Astrocyte of the hippocampus (primary cell): ENCODE results near the gene FCHSD1.
A peak's percentile ranks its signal among the peaks of the same experiment; 100 is the strongest.

Source experiments
- DNase-seq: peaks from one replicate; pipeline ENCODE4 v3.0.0; 2011; ENCODE audit warnings: low read depth, low spot score

Gene FCHSD1

DNA sequence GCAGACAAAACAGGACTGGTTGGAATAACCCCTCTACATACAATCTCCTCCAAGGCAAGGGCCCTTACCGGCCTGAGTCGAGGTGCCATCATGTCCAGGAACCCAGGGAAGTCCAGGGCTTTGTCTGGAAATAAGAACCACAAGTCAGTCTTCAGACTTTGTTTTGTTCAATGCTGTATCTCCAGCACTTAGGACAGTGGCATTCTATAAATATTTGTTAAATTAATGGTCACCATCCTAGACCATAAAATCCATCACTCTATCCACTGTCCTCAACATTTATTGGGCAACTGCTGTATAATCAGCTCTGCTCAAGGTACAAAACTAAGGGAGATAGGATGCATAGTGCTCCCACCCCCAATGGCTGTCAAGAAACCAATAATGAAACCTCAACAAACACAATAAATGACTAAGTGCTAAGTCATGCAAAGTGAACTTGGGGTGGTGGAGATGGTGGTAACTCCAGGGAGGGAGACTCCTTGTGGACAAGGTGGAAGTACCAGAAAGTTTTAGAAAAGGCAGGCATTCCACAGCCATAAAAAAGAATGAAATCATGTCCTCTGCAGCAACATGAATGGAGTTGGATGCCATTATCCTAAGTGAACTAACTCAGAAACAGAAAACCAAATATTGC lies 9.5 kb downstream of the FCHSD1 start:
- peak; percentile 83 for DNase-seq

DNA sequence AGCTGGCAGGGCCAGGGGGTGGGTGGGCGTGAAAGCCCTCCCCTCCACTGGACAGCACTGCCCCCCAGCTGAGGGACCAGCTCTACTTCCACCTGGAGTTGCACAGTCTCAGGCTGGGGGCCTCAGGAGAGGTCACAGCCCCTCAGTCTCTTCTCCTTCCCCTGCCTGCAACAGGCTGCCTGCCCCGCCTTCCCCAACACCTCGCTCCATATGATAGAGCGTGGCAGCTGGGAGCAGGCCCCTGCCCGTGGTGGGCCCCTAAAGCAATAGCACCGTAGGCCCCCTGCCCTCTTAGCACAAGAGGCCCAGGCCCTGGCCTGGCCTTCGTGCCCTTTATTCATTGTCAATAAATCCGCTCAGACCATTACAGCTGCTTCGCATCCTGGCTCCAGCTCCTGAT lies 10.5 kb downstream of the FCHSD1 start:
- DNase-seq: no peak

DNA sequence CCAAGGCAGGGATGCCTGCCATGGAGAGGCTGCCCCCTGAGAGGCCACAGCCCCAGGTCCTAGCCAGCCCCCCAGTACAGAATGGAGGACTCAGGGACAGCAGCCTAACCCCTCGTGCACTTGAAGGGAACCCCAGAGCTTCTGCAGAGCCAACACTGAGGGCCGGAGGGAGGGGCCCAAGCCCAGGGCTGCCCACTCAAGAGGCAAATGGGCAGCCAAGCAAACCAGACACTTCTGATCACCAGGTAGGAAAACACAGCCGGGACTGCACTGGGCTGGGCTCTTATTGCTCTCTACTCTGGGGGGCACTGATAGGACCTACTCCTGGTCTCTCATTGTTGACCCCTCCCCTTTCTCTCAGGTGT lies 11.2 kb downstream of the FCHSD1 start:
- DNase-seq: no peak

DNA sequence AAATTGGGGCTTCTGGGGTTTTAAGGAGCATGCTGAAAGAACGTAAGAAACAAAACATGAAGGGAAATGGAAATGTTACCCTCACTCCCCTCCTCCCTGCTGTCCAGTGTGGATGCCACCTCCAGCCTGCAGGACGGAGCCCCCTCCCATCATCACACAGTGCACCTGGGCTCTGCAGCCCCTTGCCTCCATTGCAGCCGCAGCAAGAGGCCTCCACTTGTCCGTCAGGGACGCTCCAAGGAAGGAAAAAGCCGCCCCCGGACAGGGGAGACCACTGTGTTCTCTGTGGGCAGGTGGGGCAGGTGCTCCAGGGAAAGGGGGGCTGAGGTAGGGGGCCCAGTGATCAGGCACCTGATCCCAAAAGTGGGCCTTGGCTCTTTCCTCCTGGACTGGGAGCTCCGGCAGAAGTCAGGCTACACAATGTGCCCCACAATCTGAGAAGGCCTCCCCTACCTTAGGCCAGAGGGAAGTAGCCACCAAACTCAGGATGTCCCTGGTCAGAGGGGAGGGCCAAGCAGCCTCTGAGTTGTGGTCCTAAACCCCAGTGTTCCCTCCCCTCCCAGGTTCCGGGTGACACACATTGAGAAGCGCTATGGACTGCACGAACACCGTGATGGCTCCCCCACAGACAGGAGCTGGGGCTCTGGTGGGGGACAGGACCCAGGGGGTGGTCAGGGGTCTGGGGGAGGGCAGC lies 11.7 kb downstream of the FCHSD1 start:
- no peak for DNase-seq

DNA sequence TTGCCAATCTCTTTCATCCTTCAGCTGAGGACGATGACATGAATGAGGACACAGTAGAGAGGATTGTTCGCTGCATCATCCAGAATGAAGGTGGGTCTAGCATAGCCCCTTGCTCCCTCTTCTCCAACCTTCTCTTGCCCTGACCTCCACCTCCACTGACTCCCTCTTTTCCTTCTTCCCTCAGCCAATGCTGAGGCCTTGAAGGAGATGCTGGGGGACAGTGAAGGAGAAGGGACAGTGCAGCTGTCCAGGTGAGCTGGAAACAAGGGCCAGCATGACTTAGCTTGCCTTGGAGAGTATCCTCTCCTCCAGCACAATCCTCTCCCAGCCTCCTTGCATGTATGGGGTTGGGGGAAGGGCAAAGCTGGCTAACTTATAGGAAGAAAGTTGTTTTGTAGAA lies 12.4 kb downstream of the FCHSD1 start:
- DNase-seq: no peak

DNA sequence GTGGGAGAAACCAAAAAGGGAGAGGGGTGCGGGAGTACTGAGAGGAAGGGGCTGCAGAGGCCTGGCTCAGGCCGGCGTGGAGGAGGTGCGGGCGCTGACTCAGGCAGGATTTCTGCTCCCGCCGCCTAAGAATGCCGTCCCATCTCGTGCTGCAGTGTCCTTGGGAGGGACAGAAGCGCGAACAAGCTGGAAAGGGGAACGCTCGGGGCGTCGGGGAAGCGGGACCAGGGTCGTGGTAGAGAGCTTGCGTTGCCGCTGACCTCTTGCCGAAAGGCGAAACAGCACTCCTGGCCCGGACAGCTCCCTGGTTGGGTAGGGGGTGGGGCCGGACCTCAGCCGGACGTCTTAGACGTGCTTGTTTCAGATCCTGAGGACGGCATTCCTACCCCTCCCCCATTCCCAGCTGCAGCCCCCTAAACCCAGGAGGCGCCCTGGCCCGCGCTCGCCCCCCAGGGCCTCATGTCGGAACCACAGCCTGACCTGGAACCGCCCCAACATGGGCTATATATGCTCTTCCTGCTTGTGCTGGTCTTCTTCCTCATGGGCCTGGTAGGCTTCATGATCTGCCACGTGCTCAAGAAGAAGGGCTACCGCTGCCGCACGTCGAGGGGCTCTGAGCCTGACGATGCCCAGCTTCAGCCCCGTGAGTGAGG lies 13.3 kb downstream of the FCHSD1 start:
- peak; percentile 68 for DNase-seq

DNA sequence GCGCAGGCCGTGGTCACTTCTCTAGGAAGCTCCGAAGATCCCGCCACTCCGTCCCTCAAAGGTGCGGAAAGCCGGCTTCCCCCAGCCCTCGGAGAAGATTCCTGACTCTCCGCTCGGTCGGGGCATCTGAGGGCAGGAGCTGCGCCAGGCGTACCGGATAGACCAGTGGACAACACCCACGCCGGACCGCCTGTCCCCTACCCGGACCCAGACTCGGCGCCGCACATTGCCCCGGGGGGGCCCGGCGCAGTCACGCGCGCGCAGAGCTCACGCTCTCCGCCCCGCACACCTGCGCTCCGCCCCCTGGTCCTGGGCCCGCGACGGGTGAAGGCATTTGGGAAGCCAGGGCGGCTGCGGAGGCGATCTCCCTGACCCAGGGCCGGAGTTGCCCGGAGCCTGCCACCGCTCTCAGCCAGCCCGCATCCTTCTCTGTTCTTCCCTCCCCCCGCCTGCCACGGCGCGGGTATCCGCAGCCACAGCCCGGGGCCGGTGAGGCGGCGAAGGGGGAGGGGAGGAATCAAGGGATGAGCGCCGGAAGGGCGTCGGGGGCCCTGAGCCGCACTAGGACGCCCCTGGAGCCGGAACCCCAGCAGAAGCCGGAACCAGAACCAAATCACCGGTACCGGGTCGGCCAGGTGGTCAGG lies 14.0 kb downstream of the FCHSD1 start:
- DNase-seq: no peak

DNA sequence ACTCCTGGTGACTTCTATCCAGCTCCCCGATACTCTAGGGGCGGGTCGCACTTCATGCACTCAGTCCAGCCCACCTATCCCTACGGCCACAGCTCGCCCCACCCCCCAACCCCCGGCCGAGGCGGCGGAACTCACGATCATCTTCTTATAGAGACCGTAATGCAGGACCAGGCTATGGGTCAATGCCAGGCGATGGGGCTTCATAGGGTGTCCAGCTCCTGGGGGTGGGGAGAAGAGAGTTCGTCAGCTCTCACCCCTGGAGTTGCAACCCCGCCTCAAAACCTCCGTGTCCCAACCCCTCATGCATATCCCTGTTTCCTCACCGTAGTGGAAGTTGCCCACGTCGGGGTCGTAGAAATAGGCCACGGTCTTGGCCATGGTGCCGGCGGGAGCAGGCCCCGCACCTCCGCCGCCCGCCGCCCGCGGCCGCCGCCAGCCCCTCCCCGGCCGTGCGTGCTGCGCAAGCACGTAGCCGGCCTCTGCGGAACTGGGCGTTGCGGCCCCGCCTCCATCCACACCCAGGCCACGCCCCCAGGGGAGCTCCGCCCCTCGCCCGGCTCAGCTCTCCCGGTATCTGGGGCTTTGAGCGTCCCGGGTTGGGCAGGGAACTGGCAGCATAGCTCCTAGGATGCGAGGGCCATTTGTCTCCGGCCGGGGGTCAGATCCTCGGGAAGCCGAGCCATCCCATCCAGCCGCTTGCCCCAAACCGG lies 14.7 kb downstream of the FCHSD1 start, which contains the start of the genes HDAC3 and RELL2:
Gene HDAC3, minus strand, starts transcription at position 437 of the 710 bp plus-strand sequence. Its CDS starts 59 bp downstream, at position 378.
Gene RELL2, plus strand, starts transcription at position 585 of the 710 bp plus-strand sequence. CDS start 1,229 bp downstream, outside the sequence.
- peak; percentile 97 for DNase-seq

DNA sequence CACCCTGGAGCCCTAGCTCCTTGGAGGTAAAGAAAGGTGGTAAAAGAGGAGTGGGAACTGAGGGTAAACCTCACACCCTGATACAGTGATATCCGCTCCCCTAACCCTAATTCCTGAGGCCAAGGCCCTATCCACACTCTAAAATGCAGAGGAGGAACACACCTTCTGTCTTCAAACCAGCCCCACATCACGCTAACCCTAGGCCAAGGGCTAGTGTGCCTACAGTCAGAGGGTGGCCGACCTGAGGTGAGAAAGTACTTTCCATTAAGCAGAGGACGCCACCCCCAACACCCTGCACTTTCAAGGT lies 15.2 kb downstream of the FCHSD1 start:
- DNase-seq: no peak

DNA sequence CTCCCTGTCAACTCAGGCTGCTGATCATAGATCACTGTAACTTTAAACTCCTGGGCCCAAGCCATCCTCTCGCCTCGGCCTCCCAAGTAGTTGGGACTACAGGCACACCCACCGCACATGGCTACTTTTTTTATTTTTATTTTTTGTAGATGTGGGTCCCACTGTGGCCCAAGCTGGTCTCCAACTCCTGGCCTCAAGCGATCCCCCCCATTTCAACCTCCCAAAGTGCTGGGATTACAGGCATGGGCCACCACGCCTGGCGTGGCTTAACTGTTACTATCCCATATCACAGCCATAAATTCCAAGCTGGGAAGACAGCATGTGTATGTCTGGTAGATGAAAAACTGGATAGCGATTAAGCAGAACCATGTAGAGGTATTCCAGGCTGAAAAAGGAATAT lies 15.6 kb downstream of the FCHSD1 start:
- DNase-seq: no peak

DNA sequence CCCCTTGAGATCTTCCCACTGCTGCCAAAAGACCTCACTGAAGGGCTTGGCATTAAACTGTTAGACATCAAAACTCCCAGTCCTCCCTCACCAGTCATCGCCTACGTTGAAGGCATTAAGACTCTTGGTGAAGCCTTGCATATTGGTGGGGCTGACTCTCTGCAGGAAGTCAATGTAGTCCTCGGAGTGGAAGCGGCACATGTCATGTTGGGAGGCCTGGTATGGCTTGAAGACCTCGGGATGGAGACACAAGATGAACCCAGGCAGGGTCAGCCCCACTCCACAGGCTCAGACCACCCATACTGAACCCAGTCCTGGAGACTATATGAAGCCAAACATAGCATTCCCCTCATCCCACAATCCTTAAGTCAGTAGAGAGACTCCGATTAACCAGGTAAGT lies 16.5 kb downstream of the FCHSD1 start:
- DNase-seq: no peak

DNA sequence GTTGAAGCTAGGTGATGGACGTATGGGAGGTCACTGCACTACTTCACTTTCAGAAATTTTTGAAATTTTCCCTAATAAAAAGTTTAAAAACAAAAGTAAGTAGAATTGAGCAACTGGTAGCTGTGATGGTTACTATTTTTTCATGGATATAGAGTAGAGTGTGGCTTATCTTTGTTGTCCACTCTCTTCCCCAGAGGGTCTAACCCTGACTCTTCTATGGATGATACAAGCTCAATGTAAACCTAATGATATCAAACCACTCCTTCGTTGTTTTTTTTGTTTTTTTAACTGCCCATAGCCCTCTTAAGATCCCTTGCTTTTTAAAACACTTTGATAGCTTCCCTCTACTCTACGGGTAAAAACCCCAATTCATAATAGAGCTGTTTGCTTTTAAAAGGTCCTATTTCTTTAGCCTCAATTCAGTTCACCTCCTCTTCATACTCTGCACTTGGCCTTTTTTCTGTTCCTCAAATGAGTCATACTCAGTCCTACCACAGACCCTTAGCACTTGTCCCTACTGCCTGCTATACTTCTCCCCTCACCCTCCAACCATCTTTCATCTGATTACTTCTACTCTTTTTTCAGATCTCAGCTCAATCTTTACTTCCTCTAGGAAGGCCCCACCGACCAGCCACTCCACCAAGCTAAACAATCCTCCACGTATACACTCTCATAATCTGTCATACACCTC lies 17.2 kb downstream of the FCHSD1 start:
- DNase-seq: no peak

DNA sequence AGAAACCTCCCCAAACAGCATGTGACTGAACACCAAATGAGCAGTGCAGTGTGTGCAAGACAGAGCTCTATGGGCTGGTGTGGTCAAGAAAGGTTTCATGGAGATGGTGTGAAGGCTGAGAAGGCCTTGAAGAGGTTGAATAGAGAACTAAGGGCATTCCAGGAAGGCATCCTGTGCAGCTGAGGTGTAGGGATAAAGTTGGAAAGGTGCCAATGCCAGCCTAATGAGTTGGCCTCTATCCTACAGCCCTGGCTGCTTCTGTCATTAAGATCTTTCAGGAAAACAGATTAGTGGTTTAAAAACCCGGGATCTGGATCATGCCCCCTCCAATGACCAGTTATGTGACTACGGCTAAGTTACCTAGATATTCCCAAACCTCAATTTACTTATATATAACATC lies 18.6 kb downstream of the FCHSD1 start:
- no peak for DNase-seq

DNA sequence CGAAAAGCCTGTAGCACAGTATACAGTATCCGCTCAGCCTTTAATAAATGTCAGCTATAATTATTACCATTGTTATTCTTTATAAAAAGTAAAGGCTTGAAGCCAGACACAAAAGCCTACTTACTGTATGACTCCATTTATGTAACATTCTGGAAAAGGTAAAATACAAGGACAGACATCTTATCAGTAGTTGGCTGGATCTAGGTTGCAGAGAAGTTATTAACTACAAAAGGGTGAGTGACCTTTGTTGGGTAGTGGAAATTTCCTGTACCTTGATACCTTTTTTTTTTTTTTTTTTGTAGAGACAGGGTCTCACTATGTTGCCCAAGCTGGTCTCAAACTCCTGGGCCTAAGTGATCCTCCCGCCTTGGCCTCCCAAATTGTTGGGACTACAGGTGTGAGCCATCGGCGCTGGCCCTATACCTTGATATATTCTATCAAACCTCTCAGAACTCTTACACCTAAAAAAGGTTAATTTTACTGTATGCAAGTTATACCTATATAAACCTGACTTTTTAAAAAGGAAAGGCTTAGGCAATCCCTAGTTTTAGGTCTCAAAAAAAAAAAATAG lies 20.6 kb downstream of the FCHSD1 start:
- no peak for DNase-seq

DNA sequence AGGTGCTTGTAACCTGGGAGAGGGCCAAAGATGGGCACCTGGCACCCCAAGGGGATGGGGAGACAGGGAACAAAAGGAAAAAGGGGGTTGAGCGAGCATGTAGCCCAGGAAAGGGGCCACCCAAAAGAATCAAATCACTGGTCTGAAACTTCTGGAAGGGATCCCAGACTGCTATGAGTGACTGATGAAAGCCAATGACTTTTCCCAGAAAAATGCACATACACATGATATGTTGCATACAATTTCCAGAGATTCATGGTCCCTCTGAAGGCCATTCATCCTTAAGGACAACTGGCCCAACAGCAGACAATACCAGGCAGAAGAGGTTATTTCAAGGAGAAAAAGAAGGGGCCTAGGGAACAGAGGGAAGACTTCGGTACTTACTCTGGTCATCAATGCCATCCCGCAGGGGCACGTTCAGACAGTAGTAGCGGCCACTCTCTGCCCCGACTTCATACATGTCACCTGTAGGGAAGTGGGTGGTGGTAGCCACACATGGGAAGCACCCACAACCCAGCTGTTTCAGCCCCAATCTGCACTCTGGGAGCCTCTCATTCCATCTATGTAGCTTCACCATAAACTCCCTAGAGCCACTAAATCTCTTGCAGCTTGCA lies 22.9 kb downstream of the FCHSD1 start:
- DNase-seq: no peak

DNA sequence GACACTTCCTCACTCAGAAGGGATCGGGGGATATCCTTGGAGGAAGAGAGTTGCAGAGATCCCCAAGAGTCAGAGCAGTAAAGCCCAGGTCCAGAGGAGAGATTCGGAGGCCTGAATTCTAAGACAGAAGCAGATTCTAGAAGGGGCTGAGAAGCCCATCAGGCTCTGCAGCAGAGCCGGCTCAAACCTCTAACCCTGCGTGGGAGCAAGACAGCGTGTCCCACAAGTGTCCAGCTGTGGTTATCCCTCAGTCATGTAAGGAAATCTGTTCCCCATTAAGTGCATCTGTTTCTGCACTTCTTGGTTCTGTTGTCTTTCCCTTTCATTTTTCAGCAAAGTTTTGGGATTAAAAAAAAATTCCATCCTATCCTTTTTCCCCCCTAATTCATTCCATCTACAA lies 27.6 kb downstream of the FCHSD1 start:
- DNase-seq: no peak

DNA sequence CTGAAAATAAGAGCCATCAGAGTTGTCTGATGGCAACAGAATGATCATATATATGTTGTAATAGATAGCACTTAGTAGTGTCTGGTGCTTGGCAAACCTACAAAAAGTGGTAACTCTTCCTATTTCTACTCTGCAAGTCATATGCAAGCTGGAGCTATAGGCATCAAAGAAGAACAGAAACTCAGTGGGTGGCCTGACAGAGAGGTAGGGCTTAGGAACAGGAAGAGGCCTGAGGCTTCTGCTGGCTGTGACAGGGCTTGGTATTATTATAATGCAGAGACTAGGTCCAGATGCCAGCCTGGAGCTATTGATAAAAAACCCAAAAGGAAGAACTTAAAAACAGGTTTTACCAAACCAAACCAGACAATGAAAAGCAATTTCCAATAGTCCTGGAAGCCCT lies 28.0 kb downstream of the FCHSD1 start:
- DNase-seq: no peak

DNA sequence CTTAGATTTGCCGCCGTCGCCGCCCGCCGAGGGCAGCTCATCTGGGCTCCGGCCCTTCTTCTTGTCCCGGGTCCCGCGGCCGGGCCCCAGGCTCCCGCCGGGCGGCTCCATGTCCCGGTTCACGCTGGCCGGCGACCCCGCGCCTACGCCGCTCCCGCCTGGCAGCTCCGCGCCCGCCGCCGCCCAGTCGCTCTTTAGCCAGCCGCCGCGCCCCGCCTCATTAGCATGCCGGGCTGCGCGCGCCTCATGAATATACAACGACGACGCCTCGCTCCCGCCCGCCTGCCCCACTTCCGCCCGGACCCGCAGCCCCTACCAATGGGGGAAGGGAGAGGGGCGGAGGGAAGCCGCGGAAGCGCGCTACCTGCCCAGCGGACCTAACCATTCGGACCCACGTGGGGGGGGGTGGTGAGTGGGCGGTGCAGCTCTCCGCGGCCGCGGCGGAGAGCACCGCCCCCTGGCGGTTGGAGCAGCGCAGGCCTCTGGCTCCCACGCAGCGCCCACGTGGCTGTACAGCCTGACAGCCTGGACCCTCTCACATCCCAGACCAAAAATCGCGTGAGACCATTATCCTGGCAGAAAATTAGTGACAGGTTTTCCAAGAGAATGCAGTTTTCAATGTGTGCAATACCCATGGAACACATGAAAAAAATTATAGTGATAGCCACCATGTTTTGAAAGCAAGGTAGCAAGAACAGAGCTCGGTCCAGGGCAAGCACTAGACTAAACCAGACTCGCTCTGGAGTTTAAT lies 32.2 kb downstream of the FCHSD1 start, which contains the start of gene DIAPH1:
Gene DIAPH1, minus strand, starts transcription at position 197 of the 751 bp plus-strand sequence. Its CDS starts 86 bp downstream, at position 111.
- DNase-seq: peak; percentile 99

DNA sequence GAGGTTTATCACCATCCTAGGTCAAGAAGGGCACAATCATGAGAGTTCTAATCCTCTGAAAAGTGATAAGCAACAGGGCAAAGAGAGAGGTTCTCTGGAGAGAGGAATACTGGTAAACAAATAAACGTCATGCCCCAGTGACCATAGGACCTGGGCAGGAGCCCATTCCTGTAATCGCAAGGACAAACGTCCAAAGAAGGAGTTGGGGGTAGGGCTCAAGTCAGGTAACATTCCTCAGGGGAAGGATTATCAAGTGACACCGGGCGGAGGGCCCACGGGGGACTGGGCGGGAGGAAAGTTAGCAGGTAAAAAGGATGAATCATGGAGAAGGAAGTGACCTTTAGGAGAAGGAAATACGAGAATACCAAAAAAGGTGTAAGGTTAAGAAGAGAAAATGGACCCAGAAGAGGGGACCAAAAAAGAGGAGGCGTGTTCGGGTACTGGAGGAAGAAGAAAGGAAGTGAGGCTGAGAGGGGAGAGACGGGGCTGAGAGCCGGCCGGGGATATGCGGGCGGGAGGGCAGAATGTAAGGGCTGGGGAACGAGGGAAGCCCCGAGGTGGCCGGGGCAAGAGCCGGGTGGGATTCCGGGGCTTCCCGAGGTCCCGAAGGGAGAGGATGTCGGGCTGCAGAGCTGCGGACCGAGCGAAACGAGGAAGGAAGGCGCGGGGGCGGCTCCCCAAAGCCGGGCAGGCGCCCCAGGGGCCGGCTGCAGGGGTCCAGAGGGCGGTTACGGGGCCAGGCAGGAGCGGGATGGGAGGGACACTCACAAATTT lies 33.0 kb downstream of the FCHSD1 start:
- peak; percentile 64 for DNase-seq
